Measurements from ENCODE around the gene HAUS7. TPM values are rescaled to one million over a fixed set of nuclear protein-coding genes. Genes with fewer than 3 reads are reported as not detected.
A peak's percentile ranks its signal among the peaks of the same experiment; 100 is the strongest.

The HAUS7 gene
- total RNA-seq, 2 experiments from 2014 or later = 63.5 to 68.5 TPM

- intact Hi-C loops (cut with micrococcal nuclease) = loop anchor here (5.0 kb wide), 1 partner anchor 499 kb away; the partner anchor contains the start of genes HCFC1 and TMEM187
- Mint-ChIP-seq H3K27ac (no peak overlapping the region), H3K27me3 (ENCODE audit: low read depth) (no peaks in the 10 kb centered on the region), H3K9me3 (no peaks in the 10 kb centered on the region), H3K36me3 (ENCODE audit: low read depth) (no peaks in the 10 kb centered on the region), H3K4me1 (ENCODE audit: low read depth) (peaks cover 12% of the 10 kb centered on the region), H3K4me3 (no peak overlapping the region)
- DNase-seq = no peak
- CTCF ChIA-PET = interaction anchor here (0.9 to 6.5 kb wide), 4 partner anchors 12 to 137 kb away, joined by 3 to 61 read pairs (median 3); partner anchors contain the start of gene BGN
Measured at GRCh38 chrX:153473126-153473525, 2.8 kb upstream of the HAUS7 start.

DNA sequence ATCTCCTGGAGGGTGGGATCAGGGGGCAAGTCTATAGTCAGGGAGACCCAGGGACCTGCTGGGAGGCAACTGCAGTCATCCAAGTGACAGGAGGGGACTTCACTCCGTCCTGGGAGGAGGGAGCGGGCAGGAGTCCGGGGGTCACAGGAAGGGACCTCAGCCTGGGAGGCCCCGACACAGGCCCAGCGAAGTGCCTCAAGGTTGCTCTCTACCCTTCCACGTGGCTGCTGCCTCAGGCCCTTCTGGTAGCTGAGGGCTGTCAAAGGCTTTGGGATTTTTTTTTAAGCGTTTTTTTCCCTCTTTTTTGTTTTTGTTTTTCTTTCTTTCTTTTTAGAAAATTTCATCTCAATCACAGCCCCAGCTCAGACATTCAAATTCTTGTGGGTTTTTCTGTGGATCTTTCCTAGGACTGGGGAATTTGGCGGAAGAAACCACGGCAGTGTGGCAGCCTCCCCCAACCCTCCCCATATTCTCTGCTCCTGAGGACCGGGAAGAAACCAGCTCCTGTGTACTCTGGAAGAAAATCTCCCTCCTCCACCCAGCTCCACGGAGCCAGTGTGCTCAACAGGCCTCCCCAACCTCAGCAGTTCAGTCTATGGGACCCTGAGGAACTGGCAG, 1.4 kb upstream of the HAUS7 start:
- Mint-ChIP-seq H3K4me3 (no peak overlapping the region), H3K4me1 (ENCODE audit: low read depth) (peaks cover 15% of the 10 kb centered on the region), H3K36me3 (ENCODE audit: low read depth) (no peaks in the 10 kb centered on the region), H3K9me3 (no peaks in the 10 kb centered on the region), H3K27ac (no peak overlapping the region), H3K27me3 (ENCODE audit: low read depth) (no peaks in the 10 kb centered on the region)
- intact Hi-C loops (cut with micrococcal nuclease) = loop anchor here (1.0 to 5.0 kb wide), 2 partner anchors 36 to 501 kb away; partner anchors contain the start of genes HCFC1 and TMEM187
- no peak for DNase-seq
- CTCF ChIA-PET = interaction anchor here (0.6 to 6.5 kb wide), 2 partner anchors 35 to 247 kb away, joined by 3 to 61 read pairs; no protein-coding TSS in a partner anchor

DNA sequence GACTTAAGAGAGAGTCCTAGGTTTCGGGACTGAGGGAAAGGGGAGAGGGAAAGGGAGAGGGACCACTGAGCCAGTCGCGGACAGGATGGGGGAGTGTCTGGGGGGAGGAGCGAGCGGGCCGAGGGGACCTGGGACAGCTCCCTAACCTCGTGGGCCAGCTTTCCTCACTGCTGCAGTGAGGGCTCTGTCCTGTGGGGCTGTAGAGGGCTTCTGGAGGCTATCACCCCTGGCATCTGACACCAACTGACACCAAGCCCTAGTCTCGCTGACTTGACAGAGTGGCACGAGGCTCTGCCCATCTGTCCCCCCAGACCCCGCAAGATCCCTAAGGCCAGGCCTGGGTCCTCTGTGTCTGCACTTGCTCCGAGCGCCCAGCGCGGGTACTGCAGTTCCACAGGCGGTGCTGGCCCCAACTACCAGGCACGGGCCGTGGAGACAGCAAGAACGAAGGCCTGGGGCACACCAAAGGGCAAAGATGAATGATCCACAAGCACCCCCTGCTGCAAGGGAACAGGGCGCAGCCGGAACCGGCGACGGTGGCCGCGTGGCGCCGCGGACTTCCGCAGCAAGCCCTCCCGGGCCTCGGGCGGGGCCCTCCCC, 465 bp downstream of the HAUS7 start:
- peak overlapping the region; percentile 78 for H3K4me3 Mint-ChIP-seq
- peaks cover 15% of the 10 kb centered on the region for H3K4me1 Mint-ChIP-seq (ENCODE audit: low read depth)
- peak; percentile 29 for DNase-seq
- peak overlapping the region; percentile 41 for H3K27ac Mint-ChIP-seq
- H3K27me3 Mint-ChIP-seq (ENCODE audit: low read depth) = no peaks in the 10 kb centered on the region
- intact Hi-C loops (cut with micrococcal nuclease) = loop anchor here (1.0 to 10.0 kb wide), 7 partner anchors 65 to 640 kb away; partner anchors contain the start of genes CCNQ, CETN2, HCFC1 and IDH3G
- H3K36me3 Mint-ChIP-seq (ENCODE audit: low read depth) = no peaks in the 10 kb centered on the region
- CTCF ChIA-PET = interaction anchor here (0.9 to 6.5 kb wide), 2 partner anchors 21 to 37 kb away, joined by 3 to 61 read pairs; no protein-coding TSS in a partner anchor
- no peaks in the 10 kb centered on the region for H3K9me3 Mint-ChIP-seq

DNA sequence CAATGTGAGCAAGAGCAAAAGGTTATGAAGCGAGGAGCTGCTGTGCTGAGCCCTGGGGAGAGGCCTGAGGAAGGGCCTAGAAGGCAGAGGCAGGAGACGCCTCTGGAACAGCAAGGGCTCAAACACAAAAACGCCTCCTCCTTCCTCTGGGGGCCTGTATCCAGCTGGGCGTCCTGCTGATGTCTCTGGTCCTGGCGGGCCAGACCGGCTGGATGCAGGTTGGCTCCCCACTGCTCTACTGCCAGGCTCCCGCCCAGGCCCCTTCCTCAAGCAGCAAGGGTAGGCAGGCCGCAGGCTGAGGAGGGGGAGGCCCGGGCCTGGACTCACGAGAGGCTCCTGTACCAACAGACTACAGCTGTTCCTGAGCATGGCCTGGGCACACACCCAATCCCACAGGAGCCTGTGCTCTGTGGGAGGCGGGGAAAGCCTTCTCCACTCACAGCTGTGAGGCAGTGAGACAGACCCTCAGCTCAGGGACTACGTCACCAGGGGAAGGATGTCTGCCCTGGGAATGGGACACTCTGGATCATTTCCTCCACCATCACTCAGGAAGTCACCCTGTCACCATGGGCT, 2.3 kb downstream of the HAUS7 start:
- peaks cover 4% of the 10 kb centered on the region for H3K36me3 Mint-ChIP-seq (ENCODE audit: low read depth)
- CTCF ChIA-PET = no interaction called here
- intact Hi-C loops (cut with micrococcal nuclease) = loop anchor here (10.0 kb wide), 1 partner anchor 63 kb away; the partner anchor contains the start of gene PNMA6E

DNA sequence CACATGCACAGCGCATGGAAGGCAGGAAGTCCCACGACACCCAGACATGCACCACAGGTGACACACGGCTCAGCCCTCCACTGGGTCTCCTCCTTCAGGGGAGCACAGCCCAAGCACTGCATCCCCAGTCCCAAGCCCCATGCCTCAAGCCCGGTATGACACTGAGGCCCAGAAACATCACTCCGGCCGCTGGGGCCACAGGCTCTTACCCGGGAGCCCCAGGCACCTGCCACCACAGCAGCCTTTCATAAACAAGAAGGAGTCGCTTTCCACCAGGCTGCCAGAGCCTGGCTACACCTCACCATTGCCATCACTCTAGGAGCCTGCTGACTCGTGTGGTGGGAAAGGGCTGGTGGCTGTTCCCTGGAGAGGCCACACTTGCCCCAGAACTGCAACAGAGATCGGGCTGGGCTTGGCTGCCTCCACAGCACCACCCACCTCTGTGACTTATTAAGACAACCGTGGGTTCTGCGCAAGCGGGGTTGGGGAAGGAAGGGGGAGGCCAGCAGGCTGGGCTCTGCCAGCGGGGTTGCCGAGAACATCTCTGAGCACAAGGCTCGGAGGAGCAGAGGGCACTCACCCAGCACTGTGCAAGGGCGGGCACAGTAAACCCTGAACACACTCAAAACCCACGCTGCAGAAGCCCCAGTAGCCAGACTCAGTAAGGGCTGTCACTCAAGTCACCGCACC, 4.5 kb downstream of the HAUS7 start:
- peaks cover 8% of the 10 kb centered on the region for H3K4me1 Mint-ChIP-seq (ENCODE audit: low read depth)
- H3K27ac Mint-ChIP-seq = no peak overlapping the region
- intact Hi-C loops (cut with micrococcal nuclease) = loop anchor here (10.0 kb wide), 1 partner anchor 61 kb away; the partner anchor contains the start of gene PNMA6E

More for the DNA sequence above, 2.3 kb downstream of the HAUS7 start:
- Mint-ChIP-seq H3K27ac (no peak overlapping the region), H3K4me3 (no peak overlapping the region), H3K9me3 (no peaks in the 10 kb centered on the region), H3K4me1 (ENCODE audit: low read depth) (peaks cover 11% of the 10 kb centered on the region), H3K27me3 (ENCODE audit: low read depth) (no peaks in the 10 kb centered on the region)
- no peak for DNase-seq

GRCh38 chrX:153464116-153464515, 6.3 kb downstream of the HAUS7 start:
- Mint-ChIP-seq H3K9me3 (no peaks in the 10 kb centered on the region), H3K4me1 (ENCODE audit: low read depth) (peaks cover 7% of the 10 kb centered on the region), H3K36me3 (ENCODE audit: low read depth) (peaks cover 7% of the 10 kb centered on the region), H3K27ac (no peak overlapping the region), H3K27me3 (ENCODE audit: low read depth) (no peaks in the 10 kb centered on the region), H3K4me3 (no peak overlapping the region)
- no peak for DNase-seq
- intact Hi-C loops (cut with micrococcal nuclease) = loop anchor here (10.0 kb wide), 1 partner anchor 59 kb away; the partner anchor contains the start of gene PNMA6E
- CTCF ChIA-PET = no interaction called here

More for the DNA sequence above, 4.5 kb downstream of the HAUS7 start:
- CTCF ChIA-PET = no interaction called here
- Mint-ChIP-seq H3K4me3 (no peak overlapping the region), H3K36me3 (ENCODE audit: low read depth) (peaks cover 6% of the 10 kb centered on the region), H3K9me3 (no peaks in the 10 kb centered on the region), H3K27me3 (ENCODE audit: low read depth) (no peaks in the 10 kb centered on the region)
- no peak for DNase-seq

- H3K9me3 Mint-ChIP-seq = no peaks in the 10 kb centered on the region
- no peaks in the 10 kb centered on the region for H3K27me3 Mint-ChIP-seq (ENCODE audit: low read depth)
- H3K4me3 Mint-ChIP-seq = no peak overlapping the region
- DNase-seq = no peak
- peaks cover 3% of the 10 kb centered on the region for H3K4me1 Mint-ChIP-seq (ENCODE audit: low read depth)
- H3K36me3 Mint-ChIP-seq (ENCODE audit: low read depth) = peaks cover 10% of the 10 kb centered on the region
- H3K27ac Mint-ChIP-seq = no peak overlapping the region
- CTCF ChIA-PET = no interaction called here
- intact Hi-C loops (cut with micrococcal nuclease) = loop anchor here (10.0 kb wide), 1 partner anchor 59 kb away; the partner anchor contains the start of gene PNMA6E
Measured at GRCh38 chrX:153463556-153463955, 6.8 kb downstream of the HAUS7 start.

GRCh38 chrX:153463031-153463430, 7.3 kb downstream of the HAUS7 start:
- Mint-ChIP-seq H3K36me3 (ENCODE audit: low read depth) (peaks cover 10% of the 10 kb centered on the region), H3K9me3 (no peaks in the 10 kb centered on the region), H3K4me1 (ENCODE audit: low read depth) (peaks cover 3% of the 10 kb centered on the region), H3K27ac (no peak overlapping the region), H3K27me3 (ENCODE audit: low read depth) (no peaks in the 10 kb centered on the region), H3K4me3 (no peak overlapping the region)
- no peak for DNase-seq
- intact Hi-C loops (cut with micrococcal nuclease) = loop anchor here (10.0 kb wide), 1 partner anchor 58 kb away; the partner anchor contains the start of gene PNMA6E
- CTCF ChIA-PET = no interaction called here

DNA sequence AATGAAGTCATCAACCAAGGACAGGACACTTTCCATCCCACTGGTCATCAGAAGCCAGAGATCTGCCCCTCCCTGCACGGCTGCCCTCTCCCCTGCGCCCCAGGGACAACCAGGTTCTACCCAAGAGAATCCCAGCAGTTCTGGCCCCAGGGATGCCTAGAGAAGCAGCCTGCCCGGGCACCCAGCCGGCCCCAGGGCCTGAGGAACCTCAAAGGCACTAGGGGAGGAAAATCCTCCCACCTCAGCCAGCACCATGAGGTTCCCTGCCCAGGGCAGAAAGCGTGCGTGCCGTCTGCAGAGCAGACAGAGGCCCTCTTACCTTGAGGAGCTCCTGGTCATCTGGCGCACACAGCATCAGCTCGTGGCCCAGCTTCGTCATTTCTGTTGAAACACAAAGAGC, 8.1 kb downstream of the HAUS7 start:
- no peak for DNase-seq
- H3K4me3 Mint-ChIP-seq = no peak overlapping the region
- intact Hi-C loops (cut with micrococcal nuclease) = loop anchor here (10.0 kb wide), 1 partner anchor 57 kb away; the partner anchor contains the start of gene PNMA6E
- H3K4me1 Mint-ChIP-seq (ENCODE audit: low read depth) = no peaks in the 10 kb centered on the region
- no peak overlapping the region for H3K27ac Mint-ChIP-seq
- peaks cover 10% of the 10 kb centered on the region for H3K36me3 Mint-ChIP-seq (ENCODE audit: low read depth)
- no peaks in the 10 kb centered on the region for H3K27me3 Mint-ChIP-seq (ENCODE audit: low read depth)
- H3K9me3 Mint-ChIP-seq = no peaks in the 10 kb centered on the region
- CTCF ChIA-PET = no interaction called here

GRCh38 chrX:153460826-153461225, 9.6 kb downstream of the HAUS7 start:
- Mint-ChIP-seq H3K4me3 (no peak overlapping the region), H3K27ac (no peak overlapping the region), H3K36me3 (ENCODE audit: low read depth) (peaks cover 10% of the 10 kb centered on the region), H3K4me1 (ENCODE audit: low read depth) (no peaks in the 10 kb centered on the region), H3K9me3 (no peaks in the 10 kb centered on the region), H3K27me3 (ENCODE audit: low read depth) (no peaks in the 10 kb centered on the region)
- intact Hi-C loops (cut with micrococcal nuclease) = loop anchor here (2.0 to 10.0 kb wide), 2 partner anchors 46 to 56 kb away; partner anchors contain the start of gene PNMA6E
- peak; percentile 52 for DNase-seq
- CTCF ChIA-PET = interaction anchor here (0.6 to 1.1 kb wide), 4 partner anchors 12 to 448 kb away, joined by 3 to 6 read pairs (median 3); no protein-coding TSS in a partner anchor

GRCh38 chrX:153459986-153460385, 10.4 kb downstream of the HAUS7 start:
- Mint-ChIP-seq H3K4me3 (no peak overlapping the region), H3K4me1 (ENCODE audit: low read depth) (no peaks in the 10 kb centered on the region), H3K36me3 (ENCODE audit: low read depth) (peaks cover 10% of the 10 kb centered on the region), H3K27me3 (ENCODE audit: low read depth) (no peaks in the 10 kb centered on the region), H3K9me3 (no peaks in the 10 kb centered on the region), H3K27ac (no peak overlapping the region)
- CTCF ChIA-PET = no interaction called here
- DNase-seq = no peak
- intact Hi-C loops (cut with micrococcal nuclease) = loop anchor here (2.0 to 10.0 kb wide), 2 partner anchors 47 to 55 kb away; partner anchors contain the start of gene PNMA6E
